ENCODE results near the gene MGAT5.

- no peak for TF ChIP-seq CTCF (IDR thresholded peaks at IDR 0.05; ENCODE audit: low read depth, low read length)
- TF ChIP-seq POLR2A (IDR thresholded peaks at IDR 0.05; ENCODE audit: extremely low read depth, insufficient read length) = no peak
- no peak for TF ChIP-seq MAX (IDR thresholded peaks at IDR 0.05; ENCODE audit: low read depth, low read length)
Measured at GRCh38 chr2:134206031-134206430, 47.8 kb upstream of the MGAT5 start.

All from NB4 (cell line).